HepG2 (cell line): Measurements from ENCODE around the gene CSNK1E. TPM values are rescaled to one million over a fixed set of nuclear protein-coding genes. Genes with fewer than 3 reads are reported as not detected.

ENCODE experiments used
- ATAC-seq: fragments of 200-7000 bp; cut with Tn5 transposase; 3 replicates; pipeline ENCODE4 v1.9.1; 2020; ENCODE audit warnings: mild to moderate bottlenecking, moderate library complexity
- BruUV-seq: library from RNA; stranded (reverse); fragments of 400-500 nt; replicated peaks from 2 replicates; lab custom pipeline; 2021; lab: Mats Ljungman, UMichigan
- CTCF ChIA-PET: fragments of 300-600 bp; formaldehyde crosslinking; extraction: SDS; loops from one replicate; lab custom pipeline; 2021; ENCODE audit warnings: low total read pairs, inconsistent platforms, low intra/inter-chr PET ratio; lab: Yijun Ruan, JAX
- POLR2A ChIA-PET: fragments of 350-600 bp; sonication (Branson Sonifier 250); formaldehyde crosslinking; loops from one replicate; lab custom pipeline; 2020; ENCODE audit warnings: antibody characterized with exemption, inconsistent platforms; lab: Yijun Ruan, JAX
- DNase-seq: peaks from one replicate; pipeline ENCODE4 v3.0.0-alpha.2; 2015; ENCODE audit warnings: low spot score
- FAIRE-seq: peaks from 3 replicates; lab custom pipeline; 2011; peaks lifted over from hg19 to GRCh38; lab: Jason Lieb, UNC
- H2AFZ ChIP-seq: one replicate; pipeline ENCODE4 v1.6.1; 2011; ENCODE audit warnings: low read length, inconsistent platforms
- H3K27ac ChIP-seq: fragments of 300-600 bp; 3 replicates; pipeline ENCODE4 v1.8.0; 2011; ENCODE audit warnings: mixed run types, mild to moderate bottlenecking, mixed read lengths, low read length, inconsistent platforms; ENCODE audit not compliant: insufficient read depth; ENCODE audit errors: extremely low read length
- H3K27me3 ChIP-seq, 2 experiments: fragments of 200-600 bp in 1 of 2; 2 replicates in 1 of 2; 3 replicates in 1 of 2; pipeline versions ENCODE4 v1.6.0 to v1.8.0; 2011; ENCODE audit warnings: low read length in 2 of 2, mild to moderate bottlenecking in 2 of 2, moderate library complexity in 2 of 2, inconsistent platforms in 1 of 2; ENCODE audit not compliant: insufficient read depth in 2 of 2, control insufficient read depth in 1 of 2
- H3K36me3 ChIP-seq, 2 experiments: fragments of 200-600 bp in 1 of 2; replicated peaks in 1 of 2; 2 replicates in 1 of 2; 3 replicates in 1 of 2; pipeline versions ENCODE4 v1.5.1 to v1.8.0; 2011; ENCODE audit warnings: low read length in 2 of 2, inconsistent platforms in 1 of 2; ENCODE audit not compliant: insufficient read depth in 2 of 2, control insufficient read depth in 1 of 2
- H3K4me1 ChIP-seq: 2 replicates; pipeline ENCODE4 v1.5.1; 2012; ENCODE audit warnings: low read length, inconsistent platforms; ENCODE audit not compliant: insufficient read depth
- H3K4me2 ChIP-seq: 2 replicates; pipeline ENCODE4 v1.6.0; 2011; ENCODE audit warnings: low read depth, low read length, inconsistent platforms
- H3K4me3 ChIP-seq, 3 experiments: fragments of 200-600 bp in 1 of 3; sonication (generic), shearing (Covaris generic) in 1 of 3; replicated peaks in 1 of 3; 2 replicates each; pipeline ENCODE4 v1.5.1; 2011 to 2016; ENCODE audit warnings: low read length in 3 of 3, inconsistent platforms in 2 of 3, low read depth in 2 of 3, mild to moderate bottlenecking in 2 of 3, control low read depth in 1 of 3, mixed read lengths in 1 of 3; ENCODE audit not compliant: insufficient read depth in 1 of 3
- H3K79me2 ChIP-seq: one replicate; pipeline ENCODE4 v1.6.1; 2011; ENCODE audit warnings: low read length, inconsistent platforms; ENCODE audit not compliant: insufficient read depth
- H3K9ac ChIP-seq: 2 replicates; pipeline ENCODE4 v1.6.0; 2011; ENCODE audit warnings: mild to moderate bottlenecking, low read depth, low read length, inconsistent platforms; ENCODE audit not compliant: insufficient read depth
- H3K9me3 ChIP-seq: 2 replicates; pipeline ENCODE4 v1.5.1; 2012; ENCODE audit warnings: mild to moderate bottlenecking, low read length
- H4K20me1 ChIP-seq: 2 replicates; pipeline ENCODE4 v1.6.0; 2011; ENCODE audit warnings: inconsistent platforms, mild to moderate bottlenecking, low read length, moderate library complexity; ENCODE audit not compliant: insufficient read depth
- AGO2 ChIP-seq: fragments of 200-400 bp; formaldehyde crosslinking; optimal IDR thresholded peaks from 2 replicates; pipeline ENCODE3; 2017; ENCODE audit warnings: mild to moderate bottlenecking, low read depth, low read length, moderate library complexity
- FOXO1 ChIP-seq: sonication (generic); formaldehyde crosslinking; IDR thresholded peaks from 2 replicates; pipeline ENCODE4 v1.4.0; 2020; ENCODE audit warnings: missing genetic modification reagents
- JUND ChIP-seq: sonication (generic); formaldehyde crosslinking; IDR thresholded peaks from 2 replicates; pipeline ENCODE4 v1.8.0; 2022; ENCODE audit warnings: mild to moderate bottlenecking, missing genetic modification reagents
- NR2F2 ChIP-seq: IDR thresholded peaks from 2 replicates; pipeline ENCODE4 v1.6.1; 2012; ENCODE audit warnings: low read depth, inconsistent platforms, borderline replicate concordance
- ONECUT2 ChIP-seq: sonication (generic); formaldehyde crosslinking; IDR thresholded peaks from 2 replicates; pipeline ENCODE4 v1.4.0; 2020; ENCODE audit warnings: missing genetic modification reagents
- PATZ1 ChIP-seq: sonication (generic); formaldehyde crosslinking; IDR thresholded peaks from 2 replicates; pipeline ENCODE4 v1.4.0; 2020; ENCODE audit warnings: missing genetic modification reagents
- RAD21 ChIP-seq: fragments of 450-650 bp; formaldehyde crosslinking; IDR thresholded peaks from 2 replicates; pipeline ENCODE4 v1.5.0; 2020; ENCODE audit warnings: mild to moderate bottlenecking
- RFX1 ChIP-seq: fragments of 450-650 bp; IDR thresholded peaks from 2 replicates; pipeline ENCODE4 v1.6.1; 2017
- SNAPC2 ChIP-seq: sonication (generic); formaldehyde crosslinking; IDR thresholded peaks from 2 replicates; pipeline ENCODE4 v1.8.1; 2022; ENCODE audit warnings: mild to moderate bottlenecking, missing genetic modification reagents
- SPEN ChIP-seq: sonication (generic); formaldehyde crosslinking; IDR thresholded peaks from 2 replicates; pipeline ENCODE4 v1.5.1; 2020; ENCODE audit warnings: low read depth, mild to moderate bottlenecking, missing genetic modification reagents
- TEAD2 ChIP-seq: sonication (generic); formaldehyde crosslinking; IDR thresholded peaks from 2 replicates; pipeline ENCODE4 v1.9.0; 2021; ENCODE audit warnings: missing genetic modification reagents
- ZFP90 ChIP-seq: sonication (generic); formaldehyde crosslinking; IDR thresholded peaks from 2 replicates; pipeline ENCODE4 v1.8.0; 2022; ENCODE audit warnings: missing genetic modification reagents, mild to moderate bottlenecking, inconsistent platforms, borderline replicate concordance
- ZFY ChIP-seq: sonication (generic); formaldehyde crosslinking; IDR thresholded peaks from 2 replicates; pipeline ENCODE4 v1.4.0; 2020; ENCODE audit warnings: missing genetic modification reagents
- ZNF740 ChIP-seq: sonication (generic); formaldehyde crosslinking; IDR thresholded peaks from 2 replicates; pipeline ENCODE4 v1.4.0; 2020; ENCODE audit warnings: missing genetic modification reagents
- WGBS: methylation state at CpG from one replicate; pipeline ENCODE4 v1.1.6; 2017; ENCODE audit warnings: low lambda C conversion rate; 5-methylcytosine and 5-hydroxymethylcytosine counted together
- in situ Hi-C: cut with HindIII; loops from 2 replicates; pipeline ENCODE4 v1.10.0; 2017; ENCODE audit warnings: low pct_unique_long_range_greater_than_20kb; ENCODE audit not compliant: extremely low pct_ligation_motif_present
- intact Hi-C: fragments of 100-400 bp; cut with micrococcal nuclease; formaldehyde crosslinking; loops from one replicate; pipeline ENCODE4 v1.10.0; 2022; ENCODE audit not compliant: unreplicated experiment
- polyA plus RNA-seq, 8 experiments: library from polyadenylated mRNA; depleted of rRNA in 3 of 8; stranded (reverse) in 7 of 8; unstranded in 1 of 8; fragments of >200 nt; fragmentation: Illumina TruSeq in 4 of 8; extraction: Trizol in 4 of 8; gene quantifications; 2 replicates each; pipeline versions ENCODE4 v1.2.1 to v1.2.3, GENCODE V29; 2011 to 2016; ENCODE audit warnings: low read depth in 4 of 8, missing spikeins in 1 of 8, mixed read lengths in 1 of 8; ENCODE audit not compliant: insufficient read depth in 1 of 8
- total RNA-seq, 5 experiments: library from RNA; depleted of rRNA; stranded (reverse); fragments of >200 nt; fragmentation: Illumina TruSeq; extraction: Trizol; gene quantifications; 2 replicates each; pipeline ENCODE4 v1.2.3, GENCODE V29; 2016; ENCODE audit warnings: low read depth in 1 of 5
- TF ChIP-seq, protein P1 (sequence below): sonication (generic); formaldehyde crosslinking; IDR thresholded peaks from 2 replicates; pipeline ENCODE4 v1.4.0; 2020; ENCODE audit warnings: mild to moderate bottlenecking, missing genetic modification reagents
- TF ChIP-seq, protein P2 (sequence below): sonication (generic); formaldehyde crosslinking; conservative IDR thresholded peaks from 2 replicates; pipeline ENCODE4 v1.8.0; 2022; ENCODE audit warnings: mild to moderate bottlenecking, moderate library complexity, missing genetic modification reagents

The CSNK1E gene
- total and polyA plus RNA-seq, 2 of the 13 experiments (the other 11 are each of a cell fraction or from before 2014, with no cell fraction given), result 34.7 to 129 TPM

- TF ChIP-seq, protein P1, sequence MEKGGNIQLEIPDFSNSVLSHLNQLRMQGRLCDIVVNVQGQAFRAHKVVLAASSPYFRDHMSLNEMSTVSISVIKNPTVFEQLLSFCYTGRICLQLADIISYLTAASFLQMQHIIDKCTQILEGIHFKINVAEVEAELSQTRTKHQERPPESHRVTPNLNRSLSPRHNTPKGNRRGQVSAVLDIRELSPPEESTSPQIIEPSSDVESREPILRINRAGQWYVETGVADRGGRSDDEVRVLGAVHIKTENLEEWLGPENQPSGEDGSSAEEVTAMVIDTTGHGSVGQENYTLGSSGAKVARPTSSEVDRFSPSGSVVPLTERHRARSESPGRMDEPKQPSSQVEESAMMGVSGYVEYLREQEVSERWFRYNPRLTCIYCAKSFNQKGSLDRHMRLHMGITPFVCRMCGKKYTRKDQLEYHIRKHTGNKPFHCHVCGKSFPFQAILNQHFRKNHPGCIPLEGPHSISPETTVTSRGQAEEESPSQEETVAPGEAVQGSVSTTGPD, result no peak
- TF ChIP-seq ONECUT2, result no peak
Measured at GRCh38 chr22:38317995-38318715, 922 bp upstream of the CSNK1E start (continued).

- FAIRE-seq (no peak), DNase-seq (no peak), ATAC-seq (peak; percentile 7)
- Histone ChIP-seq H2AFZ (no peak overlapping the region), H4K20me1 (peaks cover 35% of the 10 kb centered on the region; the same call in 1 of the 2 replicates), H3K4me1 (peaks cover 77% of the 10 kb centered on the region), H3K9me3 (no peaks in the 10 kb centered on the region), H3K4me2 (peak overlapping the region; percentile 77), H3K27me3 (no peaks in the 10 kb centered on the region; a peak in 2 of 5 replicates), H3K9ac (peak overlapping the region; percentile 89), H3K79me2 (peaks cover 48% of the 10 kb centered on the region), H3K36me3 (peaks cover 9 to 19% of the 10 kb centered on the region in 2 experiments; a peak in 4 of 5 replicates), H3K27ac (peak overlapping the region; percentile 89), H3K4me3 (peak overlapping the region; percentile 64 to 86 (median 76))
- BruUV-seq, result no TSS peak
- under 1% methylated on average over 11 of the region's 52 CpGs for WGBS
- CTCF ChIA-PET, result no interaction called here
- in situ Hi-C loops (no loop called here), intact Hi-C loops (loop anchor here (5.0 kb wide), 1 partner anchor 36 kb away; no protein-coding TSS in a partner anchor)
- POLR2A ChIA-PET, result interaction anchor here (1.0 kb wide), 1 partner anchor 206 kb away, joined by 3 read pairs; no protein-coding TSS in a partner anchor
- TF ChIP-seq FOXO1 (no peak), RFX1 (no peak), PATZ1 (CRISPR knock-in tag) (peak; percentile 84), TEAD2 (CRISPR knock-in tag) (no peak), JUND (CRISPR knock-in tag) (no peak), SPEN (CRISPR knock-in tag) (no peak), SNAPC2 (CRISPR knock-in tag) (no peak), ZFP90 (0 out of 2 replicates have a peak, but pooled peaks have one; percentile 26), AGO2 (peak; percentile 18), ZFY (CRISPR knock-in tag) (peak; percentile 37; the same call in 1 of the 2 replicates), ZNF740 (CRISPR knock-in tag) (0 out of 2 replicates have a peak, but pooled peaks have one; percentile 63), NR2F2 (no peak), RAD21 (CRISPR knock-in tag) (0 out of 2 replicates have a peak, but pooled peaks have one; percentile 13)
- TF ChIP-seq, protein P2, sequence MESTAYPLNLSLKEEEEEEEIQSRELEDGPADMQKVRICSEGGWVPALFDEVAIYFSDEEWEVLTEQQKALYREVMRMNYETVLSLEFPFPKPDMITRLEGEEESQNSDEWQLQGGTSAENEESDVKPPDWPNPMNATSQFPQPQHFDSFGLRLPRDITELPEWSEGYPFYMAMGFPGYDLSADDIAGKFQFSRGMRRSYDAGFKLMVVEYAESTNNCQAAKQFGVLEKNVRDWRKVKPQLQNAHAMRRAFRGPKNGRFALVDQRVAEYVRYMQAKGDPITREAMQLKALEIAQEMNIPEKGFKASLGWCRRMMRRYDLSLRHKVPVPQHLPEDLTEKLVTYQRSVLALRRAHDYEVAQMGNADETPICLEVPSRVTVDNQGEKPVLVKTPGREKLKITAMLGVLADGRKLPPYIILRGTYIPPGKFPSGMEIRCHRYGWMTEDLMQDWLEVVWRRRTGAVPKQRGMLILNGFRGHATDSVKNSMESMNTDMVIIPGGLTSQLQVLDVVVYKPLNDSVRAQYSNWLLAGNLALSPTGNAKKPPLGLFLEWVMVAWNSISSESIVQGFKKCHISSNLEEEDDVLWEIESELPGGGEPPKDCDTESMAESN (CRISPR knock-in tag), result 0 out of 2 replicates have a peak, but pooled peaks have one; percentile 36
Measured at GRCh38 chr22:38316364-38317121, 690 bp downstream of the CSNK1E start.
